NCI-H1048 (cell line): ENCODE measurements around the gene DDOST.

Experiments used
- DNase-seq: peaks from one replicate; lab custom pipeline; 2025; lab: John Stamatoyannopoulos, UW

Gene DDOST

DNA sequence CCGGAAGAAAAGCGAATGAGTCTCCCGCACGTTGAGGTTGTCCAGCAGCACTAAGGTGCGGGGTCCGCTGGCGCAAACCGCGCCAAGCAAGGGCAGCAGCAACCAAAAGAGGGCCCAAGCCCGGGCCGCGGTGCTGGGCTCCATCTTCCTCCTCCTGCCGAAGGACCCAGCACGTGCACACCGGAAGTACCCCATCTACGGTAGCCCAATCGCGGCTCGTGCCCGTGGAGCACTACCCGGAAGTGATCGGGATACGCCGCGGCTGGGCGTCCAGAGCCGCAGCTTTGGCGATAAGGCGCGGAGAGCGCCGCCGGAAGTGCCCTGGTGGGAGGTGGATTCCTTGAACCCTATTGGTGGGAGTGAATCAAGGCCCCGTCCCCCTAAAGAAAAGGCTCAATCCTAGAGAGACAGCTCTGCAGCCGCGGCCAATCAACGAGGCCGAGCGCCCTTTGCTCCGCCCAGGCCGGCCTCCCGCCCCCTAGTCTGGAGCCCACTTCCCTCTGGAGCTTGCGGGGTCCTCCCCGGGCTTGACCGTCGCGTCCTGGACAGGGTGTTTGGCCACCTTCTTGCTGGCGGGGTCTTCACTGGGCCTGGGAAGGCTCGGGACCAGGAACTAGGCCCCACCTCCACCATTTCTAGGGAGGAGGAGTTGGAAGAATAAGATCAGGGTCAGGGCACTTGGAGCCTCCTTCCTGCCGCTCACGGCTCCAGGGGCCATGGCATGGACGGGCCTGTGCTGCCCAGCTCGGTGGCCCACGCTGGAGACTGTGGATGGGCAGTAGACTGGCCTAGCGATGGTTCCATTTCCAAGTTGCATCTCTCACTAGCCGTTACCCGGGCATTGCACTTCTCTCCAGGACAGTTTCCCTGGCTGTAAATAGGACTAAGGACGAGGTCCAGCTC lies at the start of gene DDOST:
TSS of gene DDOST (minus strand) at position 163 of the 903 bp plus-strand sequence. CDS start at position 144, 19 bp downstream.
- peak; percentile 91 for DNase-seq

DNA sequence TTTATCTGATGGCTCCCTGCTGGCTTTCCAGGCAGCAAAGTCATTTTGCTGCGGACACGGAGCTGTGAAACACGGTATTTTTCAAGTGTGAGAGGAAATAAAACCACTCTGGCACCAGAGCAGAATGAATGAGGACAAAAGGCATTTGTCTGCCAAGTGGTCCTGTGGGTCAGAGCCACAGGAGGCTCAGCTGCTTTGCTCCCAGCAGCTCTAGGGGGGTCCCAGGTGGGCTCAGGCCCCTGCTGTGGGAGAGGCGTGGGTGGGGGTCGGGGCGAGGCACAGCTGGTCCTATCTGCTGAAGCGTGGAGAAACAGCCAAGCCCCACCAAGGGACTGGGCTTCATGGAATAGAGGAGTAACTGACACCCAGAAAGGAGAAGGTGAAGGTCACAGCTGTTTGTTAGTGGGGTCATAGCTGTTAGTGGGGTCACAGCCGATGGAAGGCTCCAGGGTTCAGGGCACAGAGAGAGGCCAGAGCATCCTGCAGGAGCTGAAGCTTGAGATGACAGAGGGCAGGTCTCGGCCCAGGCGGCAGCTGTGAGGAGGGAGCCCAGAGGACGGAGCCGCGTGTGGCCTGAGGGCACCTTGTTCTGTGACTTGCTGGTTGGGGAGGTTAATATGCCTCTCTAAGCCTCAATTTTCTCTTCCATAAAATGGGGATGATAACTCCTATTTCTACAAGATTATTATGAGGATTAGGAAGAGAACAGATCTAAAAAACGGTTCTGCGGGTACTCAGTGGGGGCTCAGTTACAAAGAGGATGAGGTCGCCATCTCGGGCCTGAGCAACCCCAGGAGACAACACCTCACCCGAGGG lies 49.5 kb upstream of the DDOST start:
- DNase-seq = no peak

DNA sequence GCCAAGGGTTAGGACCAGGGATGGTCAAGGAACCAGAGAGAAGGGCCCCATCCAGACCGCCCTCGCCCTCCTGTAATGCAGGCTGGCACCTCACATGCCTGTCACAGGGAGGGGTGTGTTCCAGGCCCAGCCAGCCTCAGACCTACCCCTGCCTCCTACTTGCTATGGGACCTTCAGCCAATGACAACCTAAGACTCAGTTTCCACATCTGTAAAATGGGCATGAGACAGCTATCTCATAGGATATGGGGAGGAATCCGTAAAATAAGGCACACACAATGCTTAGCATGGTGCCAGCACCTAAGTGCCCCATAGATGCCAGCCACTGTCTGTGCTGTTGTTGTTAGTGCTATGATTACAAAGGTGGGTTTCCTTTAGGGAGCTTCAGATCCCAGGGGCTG lies 48.7 kb upstream of the DDOST start:
- DNase-seq = no peak

DNA sequence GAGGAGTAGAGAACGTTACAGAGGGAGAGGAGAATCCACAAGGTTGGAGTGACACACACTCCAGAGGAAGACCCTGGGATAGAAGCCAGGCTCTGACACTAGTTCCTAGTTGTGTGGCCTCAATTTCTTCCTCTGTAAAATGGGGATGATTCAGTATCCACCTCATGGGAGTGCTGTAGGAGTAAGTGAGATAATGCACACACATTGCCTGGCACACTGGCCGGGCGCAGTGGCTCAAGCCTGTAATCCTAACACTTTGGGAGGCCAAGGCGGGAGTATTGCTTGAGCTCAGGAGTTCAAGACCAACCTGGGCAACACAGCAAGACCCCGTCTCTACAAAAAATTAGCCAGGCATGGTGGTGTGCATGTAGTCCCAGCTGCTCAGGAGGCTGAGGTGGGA lies 47.7 kb upstream of the DDOST start:
- DNase-seq = no peak

DNA sequence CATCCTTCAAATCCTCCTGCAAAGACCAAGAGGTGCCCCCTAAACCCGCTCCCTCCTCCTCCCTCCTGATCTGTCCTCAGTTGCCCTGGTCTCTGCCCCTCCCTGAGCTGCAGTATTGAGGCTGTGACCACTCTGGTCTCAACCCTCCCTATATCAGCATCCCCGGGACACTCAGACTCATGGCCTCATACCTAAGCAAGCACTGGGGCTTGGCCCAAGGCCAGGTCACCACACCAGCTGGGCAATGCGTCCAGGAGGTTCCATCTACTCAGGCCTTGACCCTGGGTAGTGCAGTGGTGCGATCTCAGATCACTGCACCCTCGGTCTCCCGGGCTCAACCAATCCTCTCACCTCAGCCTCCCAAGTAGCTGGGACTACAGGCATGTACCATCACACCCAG lies 46.9 kb upstream of the DDOST start:
- DNase-seq = no peak

DNA sequence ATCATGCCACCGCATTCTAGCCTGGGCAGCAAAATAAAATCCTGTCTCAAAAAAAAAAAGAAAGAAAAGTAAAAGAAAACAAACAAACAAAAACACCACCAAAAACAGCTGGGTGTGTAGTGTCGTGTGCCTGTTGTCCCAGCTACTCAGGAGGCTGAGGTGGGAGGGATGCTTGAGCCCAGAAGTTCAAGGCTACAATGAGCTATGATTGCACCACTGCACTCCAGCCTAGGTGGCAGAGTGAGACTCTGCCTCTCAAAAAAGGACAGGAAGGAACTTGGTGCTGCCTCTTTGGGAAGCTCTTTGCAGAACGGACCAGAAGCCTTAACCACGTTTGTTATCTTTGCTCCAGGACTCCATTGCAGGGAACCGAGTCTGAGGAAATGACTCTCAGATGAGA lies 45.7 kb upstream of the DDOST start:
- no peak for DNase-seq

DNA sequence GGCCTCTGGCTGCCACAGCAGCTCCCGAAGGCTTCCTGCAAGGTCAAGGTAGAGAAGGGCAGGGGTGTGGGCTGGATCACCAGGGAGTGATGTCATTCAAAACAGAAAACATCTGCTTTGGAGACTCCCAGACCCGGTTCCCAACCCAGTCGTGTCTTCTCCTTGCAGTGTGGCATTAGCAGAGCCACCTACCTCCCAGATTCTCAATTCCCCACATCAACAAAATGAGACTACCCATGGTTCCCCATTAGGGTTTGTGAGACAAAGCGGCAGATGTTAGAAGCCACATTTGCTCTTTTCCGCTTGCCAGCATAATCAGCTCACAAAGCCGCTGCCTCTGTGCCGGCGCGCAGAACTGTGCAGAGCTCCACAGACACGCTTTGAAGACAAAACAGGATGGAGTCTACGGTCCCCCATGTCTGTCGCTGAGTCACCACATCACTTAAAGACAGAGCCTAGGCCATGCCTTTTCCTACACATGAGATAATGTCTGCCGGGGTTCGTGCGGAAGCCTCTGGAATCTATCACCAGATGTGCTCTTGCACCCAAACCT lies 44.1 kb upstream of the DDOST start:
- no peak for DNase-seq

DNA sequence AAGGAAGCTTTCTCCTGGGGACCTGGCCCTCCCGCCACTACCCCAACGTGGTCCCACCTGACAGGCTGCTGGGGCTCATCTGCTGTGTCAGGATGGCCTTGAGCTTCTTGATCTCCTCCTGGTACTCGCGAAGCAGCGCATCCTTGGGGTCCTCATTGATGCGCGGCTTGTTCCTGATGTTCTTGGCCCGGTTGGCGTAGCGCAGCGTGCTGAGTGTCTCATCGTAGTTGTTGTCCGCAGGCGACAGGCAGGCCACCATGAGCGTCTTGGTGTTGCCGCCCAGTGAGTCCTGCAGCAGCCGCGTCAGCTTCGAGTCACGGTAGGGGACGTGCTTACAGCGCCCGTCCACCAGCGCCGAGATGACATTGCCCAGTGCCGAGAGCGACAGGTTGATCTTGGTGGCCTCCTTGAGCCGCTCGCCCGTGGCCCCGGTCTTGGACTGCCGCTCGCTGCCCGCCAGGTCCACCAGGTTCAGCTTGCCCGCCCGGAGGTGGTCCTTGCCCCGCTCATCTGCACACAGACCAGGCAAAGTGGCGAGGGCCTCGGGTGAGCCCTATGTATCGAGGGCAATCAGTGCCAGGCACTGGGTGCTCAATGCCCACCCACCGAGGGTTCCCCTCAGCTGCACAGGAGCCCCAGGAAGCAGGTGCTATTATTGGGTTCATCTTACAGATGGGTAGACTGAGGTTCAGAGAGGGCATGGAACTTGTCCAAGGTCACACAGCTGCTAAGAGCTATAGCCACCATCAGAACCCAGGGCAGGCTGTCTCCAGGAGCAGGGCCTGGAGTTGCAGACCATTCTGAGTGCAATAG lies 43.4 kb upstream of the DDOST start:
- no peak for DNase-seq

DNA sequence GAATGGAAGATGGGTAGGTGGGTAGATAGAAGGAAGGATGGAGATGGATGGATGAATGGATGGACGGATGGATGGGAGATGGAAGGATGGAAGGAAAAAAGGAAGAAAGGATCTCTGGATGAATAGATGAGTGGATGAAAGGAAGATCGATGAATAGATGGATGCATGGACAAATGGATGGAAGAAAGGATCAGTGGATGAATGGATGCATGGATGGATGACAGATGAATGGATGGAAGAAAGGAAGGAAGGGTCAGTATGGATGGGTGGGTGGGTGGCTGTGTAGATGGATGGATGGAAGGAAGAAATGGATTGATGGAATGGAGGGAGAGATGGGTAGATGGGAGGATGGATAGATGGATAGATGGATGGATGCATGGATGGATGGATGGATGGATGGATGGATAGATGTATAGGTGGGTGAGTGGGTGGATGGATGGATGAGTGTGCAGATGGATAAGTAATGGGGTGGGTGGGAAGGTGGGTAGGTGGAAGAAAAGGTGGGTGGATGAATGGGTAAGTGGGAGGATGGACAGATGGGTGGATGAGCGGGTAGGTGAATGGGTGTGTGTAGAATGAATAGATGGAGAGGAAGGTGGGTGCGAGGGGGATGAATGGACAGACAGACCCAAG lies 42.1 kb upstream of the DDOST start:
- DNase-seq = no peak

DNA sequence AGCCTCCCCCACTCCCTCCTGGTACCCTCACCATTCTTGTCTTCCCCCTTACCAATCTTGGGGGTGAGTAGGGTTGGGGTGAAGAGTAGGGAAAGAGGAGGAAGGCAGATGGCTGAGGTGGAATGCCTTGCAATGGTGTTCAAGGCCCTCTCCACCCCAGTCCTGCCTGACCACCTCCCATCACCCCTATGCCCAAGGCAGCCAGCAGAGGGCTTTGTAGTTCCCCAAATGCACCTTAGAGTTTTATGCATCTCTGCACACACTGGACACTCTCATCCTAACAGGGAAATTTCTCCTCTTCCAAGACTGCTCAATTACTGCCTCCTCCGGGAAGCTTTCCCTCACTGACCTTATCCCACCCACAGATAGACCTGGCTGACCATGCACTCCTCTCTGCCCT lies 41.2 kb upstream of the DDOST start:
- DNase-seq = no peak

DNA sequence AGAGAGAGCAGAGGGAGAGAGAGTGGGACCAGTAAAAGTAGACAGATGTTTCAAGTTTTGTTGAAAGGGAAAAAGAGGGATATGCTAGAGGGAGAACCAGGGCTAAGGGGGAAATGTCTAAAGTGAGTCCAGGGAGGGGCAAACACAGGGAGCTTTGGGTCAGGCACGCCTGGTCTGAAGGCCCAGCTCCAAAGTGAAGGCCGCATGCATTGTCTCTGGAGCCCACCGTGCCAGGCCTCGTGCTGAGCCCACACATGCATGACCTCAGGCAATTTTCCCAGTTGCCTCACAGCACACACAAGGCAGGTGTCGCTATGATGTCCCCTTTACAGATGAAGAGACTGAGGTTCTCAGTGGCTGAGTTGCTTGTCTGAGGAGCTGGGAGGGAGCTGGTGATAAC lies 40.7 kb upstream of the DDOST start:
- DNase-seq = no peak

DNA sequence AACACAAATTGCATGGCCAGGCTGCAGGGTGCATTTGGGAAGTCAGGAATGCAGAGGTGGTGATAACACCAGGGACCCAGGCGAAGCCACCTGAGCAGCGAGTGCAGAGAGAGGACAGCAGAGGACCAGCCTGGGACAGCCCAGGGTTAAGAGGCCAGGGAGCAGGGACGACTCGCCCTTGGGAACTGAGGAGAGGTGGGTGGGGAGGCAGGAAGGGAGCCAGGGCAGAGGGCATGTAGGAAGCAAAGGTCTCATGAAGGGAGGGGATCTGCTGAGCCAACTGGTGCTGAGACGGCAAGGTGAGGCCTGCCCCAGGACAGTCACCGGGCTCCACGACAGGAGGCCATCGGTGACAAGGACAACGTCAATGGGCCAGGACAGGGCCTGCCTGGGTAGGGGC lies 40.3 kb upstream of the DDOST start:
- no peak for DNase-seq

DNA sequence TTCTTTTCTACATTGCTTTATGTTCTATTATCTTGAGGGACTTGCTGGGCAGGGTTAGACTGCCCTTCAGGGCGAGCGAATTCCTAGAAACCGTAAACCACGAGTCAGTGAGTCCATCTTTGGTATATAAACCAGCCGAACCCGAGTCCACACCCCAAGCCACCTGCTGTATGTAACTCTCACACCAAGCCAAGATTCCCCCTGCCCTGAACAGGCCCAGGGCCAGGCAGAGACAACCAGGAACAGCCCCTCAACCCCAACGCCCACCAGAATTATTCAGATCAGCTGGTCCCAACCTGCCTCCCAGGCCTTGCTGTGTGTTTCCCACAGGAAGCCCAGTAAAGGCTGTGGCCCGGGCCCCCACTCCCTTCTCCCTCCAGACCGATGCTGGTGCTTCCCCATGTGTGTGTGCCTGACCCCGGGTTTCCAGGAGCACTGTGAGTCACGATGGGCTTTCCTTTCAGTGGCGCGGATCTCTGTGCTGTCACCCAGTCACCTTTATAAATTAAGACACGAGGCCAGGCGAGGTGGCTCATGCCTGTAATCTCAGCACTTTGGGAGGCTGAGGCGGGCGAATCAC lies 39.6 kb upstream of the DDOST start:
- DNase-seq = no peak

DNA sequence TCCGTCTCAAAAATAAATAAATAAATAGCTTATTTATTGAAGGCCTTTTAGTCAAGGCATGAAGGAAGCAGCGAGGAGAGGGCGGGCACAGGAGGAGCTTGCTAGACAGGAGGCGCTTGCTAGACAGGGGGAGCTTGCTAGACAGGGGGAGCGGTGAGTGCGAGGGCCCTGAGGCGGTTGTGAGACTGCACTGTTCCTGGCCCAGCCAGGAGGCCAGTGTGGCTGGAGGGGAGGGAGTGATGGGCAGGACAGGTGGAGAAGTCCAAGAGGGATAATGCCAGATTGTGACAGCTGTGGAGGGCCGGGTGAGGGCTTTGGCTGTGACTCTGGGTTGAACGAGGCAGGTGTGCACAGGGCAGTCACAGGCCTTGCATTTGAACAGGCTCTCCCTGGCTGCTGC lies 38.4 kb upstream of the DDOST start:
- no peak for DNase-seq

DNA sequence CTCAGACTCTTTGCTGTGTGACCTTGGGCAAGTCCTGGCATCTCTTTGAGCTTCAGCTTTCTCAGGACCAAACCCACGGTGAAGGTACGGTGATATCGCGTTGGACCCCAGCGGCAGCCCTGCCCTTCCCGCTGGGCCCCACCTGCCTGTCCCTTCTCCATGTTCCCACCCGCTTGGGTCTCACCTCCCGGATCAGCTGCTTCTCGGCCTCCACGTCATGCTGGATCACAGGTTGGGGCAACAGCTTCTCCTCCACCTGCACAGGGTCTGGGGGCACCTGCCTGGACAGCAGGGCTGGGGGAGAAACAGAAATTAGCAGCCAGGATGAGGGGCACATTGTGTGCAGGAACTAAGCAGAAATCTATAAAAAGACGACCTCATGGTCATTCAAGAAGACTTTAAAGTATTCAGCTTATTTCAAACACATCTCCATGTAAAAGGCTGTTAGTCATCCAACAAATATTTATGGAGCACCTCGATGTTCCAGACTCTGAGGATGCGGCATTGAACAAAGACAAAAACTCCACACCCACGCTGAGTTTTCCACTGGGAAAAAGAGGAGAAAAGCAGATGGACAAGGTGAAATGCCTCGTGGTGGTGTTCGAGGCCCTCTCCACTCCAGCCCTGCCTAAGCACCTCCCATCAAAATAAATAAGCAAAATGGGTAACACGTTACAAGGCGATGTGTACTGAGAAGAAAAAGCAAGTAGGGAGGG lies 37.2 kb upstream of the DDOST start:
- DNase-seq = no peak

DNA sequence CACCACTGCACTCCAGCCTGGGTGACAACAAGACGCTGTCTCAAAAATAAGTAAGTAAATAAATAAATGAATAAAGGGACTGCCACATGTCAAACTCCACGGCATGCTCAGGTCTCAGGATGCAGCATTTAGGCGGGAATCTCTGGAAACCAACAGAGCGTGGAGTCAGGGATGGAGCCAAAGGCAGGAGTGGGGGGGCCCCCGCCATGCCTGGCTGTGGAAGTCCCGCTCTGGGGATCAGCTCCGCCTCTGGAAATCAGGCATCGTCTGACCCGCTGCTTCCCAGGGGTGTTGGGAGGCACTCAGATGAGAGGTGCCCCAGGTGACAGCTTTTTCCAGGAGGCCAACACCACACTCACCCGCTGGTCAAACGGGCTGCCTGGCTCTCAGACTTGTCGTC lies 36.4 kb upstream of the DDOST start:
- DNase-seq = no peak

DNA sequence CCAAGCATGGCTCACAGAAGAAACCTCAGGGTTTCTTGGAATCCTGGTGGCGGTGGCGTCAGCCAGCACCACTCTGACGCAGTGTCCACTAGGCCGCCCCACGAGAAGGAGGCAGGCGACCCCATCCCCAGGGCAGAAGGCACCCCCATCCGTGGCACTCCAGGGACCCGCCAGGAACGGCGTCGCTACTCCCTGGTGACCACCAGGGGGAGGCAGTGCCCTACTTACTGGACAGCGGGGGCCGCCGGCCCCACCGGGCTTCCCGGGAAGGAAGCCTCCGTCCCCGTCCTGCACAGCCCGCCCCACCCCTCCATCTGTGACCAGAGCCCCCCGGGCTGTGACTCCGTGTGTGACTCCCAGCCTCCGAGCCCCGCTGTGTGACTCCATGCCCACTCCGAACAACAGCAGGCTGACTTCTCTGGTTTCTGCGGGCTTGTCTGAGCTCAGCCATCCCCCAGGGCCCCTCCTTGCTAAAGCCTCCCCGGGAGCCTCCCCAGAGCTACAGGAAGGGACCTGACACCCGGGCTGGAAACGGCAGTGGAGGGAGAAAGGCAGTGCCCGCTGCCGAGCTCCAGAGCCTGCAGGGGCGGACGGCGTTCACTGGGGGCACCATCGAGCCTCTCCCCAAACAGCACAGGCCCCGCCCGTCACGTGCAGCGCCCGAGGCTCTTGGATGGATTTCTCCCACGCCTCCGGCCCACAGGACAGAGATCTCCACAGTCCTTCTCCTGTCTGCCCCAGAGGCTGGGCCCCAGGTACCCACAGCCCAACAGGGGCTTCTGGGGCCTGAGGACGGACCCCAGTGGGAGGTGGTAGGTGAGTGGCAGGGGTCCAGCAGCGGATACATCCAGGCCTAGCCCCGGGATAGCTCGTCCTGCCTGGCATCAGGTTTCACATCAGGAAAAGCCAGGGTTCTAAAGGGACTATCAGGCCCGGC lies 35.5 kb upstream of the DDOST start:
- DNase-seq = no peak

DNA sequence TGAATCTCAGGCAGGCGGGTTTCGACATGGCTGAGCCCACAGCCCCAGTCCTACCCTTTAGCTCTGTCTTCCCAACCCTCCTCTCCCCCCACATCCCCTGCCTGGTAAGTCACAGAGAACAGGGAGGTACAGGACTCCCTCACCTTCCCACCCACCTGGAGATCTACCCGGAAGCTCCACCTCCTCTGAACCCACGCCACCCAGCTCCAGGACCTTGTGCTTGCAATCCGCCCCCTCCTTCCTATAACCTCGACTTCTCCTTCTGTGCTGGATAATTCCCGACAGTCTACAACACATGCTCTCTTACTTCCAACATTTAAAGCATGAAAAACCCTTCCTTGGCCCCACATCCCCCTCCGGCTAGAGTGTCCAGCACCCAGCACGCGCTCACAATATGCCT lies 34.3 kb upstream of the DDOST start:
- no peak for DNase-seq

DNA sequence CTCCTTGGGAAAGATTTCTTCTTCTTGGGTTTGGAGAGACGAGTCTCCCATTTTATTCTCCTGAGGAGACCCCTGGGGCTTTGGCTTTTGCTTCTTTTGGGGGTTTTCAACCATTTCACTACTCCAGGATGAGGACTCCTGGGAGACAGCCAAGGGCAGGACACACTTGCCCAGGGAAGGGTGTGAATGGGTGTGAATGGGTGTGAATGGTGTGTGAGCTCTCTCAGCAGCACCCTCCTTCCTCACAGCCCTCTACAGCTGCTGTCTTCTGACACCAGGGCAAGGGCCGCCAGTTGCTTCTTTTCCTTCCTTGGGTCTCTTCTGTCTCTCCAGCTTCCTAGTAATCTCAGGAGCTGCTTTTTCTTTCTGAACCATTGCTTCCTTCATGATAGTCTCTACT lies 32.5 kb upstream of the DDOST start:
- DNase-seq = no peak
